Glomerular endothelial cell (primary cell): Measurements from ENCODE around the gene CERS6. TPM values are rescaled to one million over a fixed set of nuclear protein-coding genes. Genes with fewer than 3 reads are reported as not detected.

Source experiments
- DNase-seq: peaks from one replicate; pipeline ENCODE4 v3.0.0-alpha.2; 2011; ENCODE audit warnings: low read depth, low spot score; ENCODE audit errors: extremely low read depth
- total RNA-seq: library from RNA; depleted of rRNA; stranded (reverse); fragments of >200 nt; gene quantifications from 2 replicates; pipeline ENCODE4 v1.2.3, GENCODE V29; 2015

Gene CERS6
- total RNA-seq, 1 donor from 2014 or later, result 13.5 TPM

- no peak for DNase-seq
Measured at GRCh38 chr2:168596881-168597655, 141.0 kb downstream of the CERS6 start.

GRCh38 chr2:168599738-168600137 lies 143.7 kb downstream of the CERS6 start:
- no peak for DNase-seq

- DNase-seq, result no peak
Measured at GRCh38 chr2:168600949-168601348, 144.9 kb downstream of the CERS6 start.

GRCh38 chr2:168601741-168602140 lies 145.7 kb downstream of the CERS6 start:
- no peak for DNase-seq

GRCh38 chr2:168602379-168602778 lies 146.3 kb downstream of the CERS6 start:
- no peak for DNase-seq

GRCh38 chr2:168602846-168603401 lies 146.9 kb downstream of the CERS6 start:
- DNase-seq, result no peak

- DNase-seq, result no peak
Measured at GRCh38 chr2:168603439-168603961, 147.4 kb downstream of the CERS6 start.

- DNase-seq, result no peak
Measured at GRCh38 chr2:168604252-168604651, 148.2 kb downstream of the CERS6 start.

GRCh38 chr2:168607992-168608391 lies 151.9 kb downstream of the CERS6 start:
- DNase-seq, result no peak

- no peak for DNase-seq
Measured at GRCh38 chr2:168608796-168609195, 152.7 kb downstream of the CERS6 start.

GRCh38 chr2:168611091-168611490 lies 155.0 kb downstream of the CERS6 start:
- no peak for DNase-seq

- DNase-seq, result no peak
Measured at GRCh38 chr2:168611896-168612650, 156.0 kb downstream of the CERS6 start.

- DNase-seq, result no peak
Measured at GRCh38 chr2:168612719-168613118, 156.6 kb downstream of the CERS6 start.

GRCh38 chr2:168613551-168613950 lies 157.5 kb downstream of the CERS6 start:
- no peak for DNase-seq

GRCh38 chr2:168614172-168615018 lies 158.3 kb downstream of the CERS6 start:
- no peak for DNase-seq

GRCh38 chr2:168620554-168620953 lies 164.5 kb downstream of the CERS6 start:
- no peak for DNase-seq

- no peak for DNase-seq
Measured at GRCh38 chr2:168622559-168622958, 166.5 kb downstream of the CERS6 start.

- no peak for DNase-seq
Measured at GRCh38 chr2:168624028-168624427, 168.0 kb downstream of the CERS6 start.

GRCh38 chr2:168626096-168626495 lies 170.0 kb downstream of the CERS6 start:
- DNase-seq, result no peak

- DNase-seq, result no peak
Measured at GRCh38 chr2:168626647-168627046, 170.6 kb downstream of the CERS6 start.

- DNase-seq, result peak; percentile 84
Measured at GRCh38 chr2:168632709-168633121, 176.6 kb downstream of the CERS6 start.
